HFFc6 (cell line): Measurements from ENCODE around the gene CMIP. TPM values are rescaled to one million over a fixed set of nuclear protein-coding genes. Genes with fewer than 3 reads are reported as not detected.

ENCODE experiments used
- DNase-seq: peaks from one replicate; pipeline ENCODE4 v3.0.0-alpha.2; 2018
- H3K27ac Mint-ChIP-seq: 2 replicates; pipeline ENCODE4 v1.8.0; 2020; ENCODE audit warnings: mild to moderate bottlenecking, mixed read lengths
- H3K27me3 Mint-ChIP-seq: 2 replicates; pipeline ENCODE4 v1.8.0; 2021; ENCODE audit warnings: mild to moderate bottlenecking, moderate library complexity, mixed read lengths; ENCODE audit not compliant: insufficient read depth
- H3K36me3 Mint-ChIP-seq: 2 replicates; pipeline ENCODE4 v1.8.0; 2021; ENCODE audit warnings: low read depth, mixed read lengths
- H3K4me1 Mint-ChIP-seq: 2 replicates; pipeline ENCODE4 v1.8.0; 2020; ENCODE audit warnings: low read depth, mixed read lengths
- H3K4me3 Mint-ChIP-seq: 2 replicates; pipeline ENCODE4 v1.8.0; 2020; ENCODE audit warnings: mild to moderate bottlenecking, moderate library complexity, mixed read lengths
- H3K9me3 Mint-ChIP-seq: 2 replicates; pipeline ENCODE4 v1.8.0; 2020; ENCODE audit warnings: mild to moderate bottlenecking, mixed read lengths
- CTCF ChIP-seq: fragments of 200-600 bp; sonication (generic); IDR thresholded peaks from 2 replicates; pipeline ENCODE4 v1.5.0; 2021; ENCODE audit warnings: antibody characterized with exemption, mild to moderate bottlenecking
- total RNA-seq, 6 experiments: library from RNA; stranded (reverse); fragmentation: NEBNext Ultra II Directional; extraction: Animal tissue kit (Norgen Biotek cat#: 25700); gene quantifications; 2 replicates in 1 of 6; 3 replicates in 5 of 6; pipeline ENCODE4 v1.2.3, GENCODE V29; 2021

The CMIP gene
- total RNA-seq, 6 experiments from 2014 or later: 35.9 to 48.0 (median 43.5) TPM

GRCh38 chr16:81473969-81474959, 29.7 kb downstream of the CMIP start:
- TF ChIP-seq CTCF: no peak
- Mint-ChIP-seq H3K9me3 (no peaks in the 10 kb centered on the region), H3K27ac (peak overlapping the region; percentile 66), H3K4me1 (peaks cover 56% of the 10 kb centered on the region), H3K4me3 (no peak overlapping the region), H3K27me3 (no peaks in the 10 kb centered on the region; the same call in none of the 2 replicates), H3K36me3 (peaks cover 22% of the 10 kb centered on the region)
- no peak for DNase-seq

DNA sequence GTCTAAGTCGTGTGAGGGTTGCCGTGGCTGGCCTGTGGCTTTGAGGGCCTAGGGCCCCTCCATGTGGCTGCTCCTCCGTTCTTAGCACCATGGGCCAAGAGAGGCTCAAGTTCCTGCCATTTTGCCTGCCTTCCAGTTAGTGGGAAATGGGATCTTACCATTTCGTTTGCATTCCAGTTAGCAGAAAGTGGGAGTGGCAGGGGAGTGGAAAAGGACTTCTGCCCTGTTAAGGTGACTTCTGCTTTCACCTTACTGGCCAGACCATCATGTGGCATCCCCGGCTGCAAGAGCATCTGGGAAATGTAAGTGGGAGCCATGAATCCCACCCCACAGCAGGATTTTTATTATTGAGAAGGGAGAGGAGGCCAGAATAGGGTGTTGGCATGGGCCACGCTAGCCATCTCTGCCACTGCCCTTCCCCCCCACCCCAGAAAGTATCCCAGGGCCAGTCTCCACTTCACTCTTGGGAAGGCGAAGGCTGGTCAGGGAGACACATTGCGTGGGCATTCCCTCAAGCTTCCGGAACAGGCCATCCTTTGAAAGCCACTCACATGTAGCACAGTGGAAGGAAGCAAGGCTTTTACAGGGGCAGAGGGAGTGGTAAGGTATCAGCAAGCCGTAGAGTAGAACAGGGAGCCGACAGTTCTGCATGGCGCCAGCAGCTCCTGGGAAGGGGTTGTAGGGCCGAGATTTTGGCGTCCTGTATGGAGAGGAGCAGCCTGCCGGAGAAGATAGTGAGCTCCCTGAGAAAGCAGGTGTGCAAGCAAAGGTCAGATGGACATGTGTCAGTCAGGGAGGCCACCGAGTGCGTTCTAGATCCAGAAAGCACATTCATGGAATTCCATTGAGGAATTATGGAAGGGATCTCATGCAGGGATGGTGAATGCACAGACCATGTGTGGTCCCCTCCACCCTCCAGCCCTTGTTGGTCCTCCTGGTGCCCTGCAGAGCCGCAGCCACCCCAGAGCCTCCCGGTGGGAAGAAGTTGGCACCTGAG, 33.4 kb downstream of the CMIP start:
- no peak overlapping the region for H3K4me3 Mint-ChIP-seq
- DNase-seq: no peak
- no peak overlapping the region for H3K27ac Mint-ChIP-seq
- peaks cover 1% of the 10 kb centered on the region for H3K27me3 Mint-ChIP-seq
- no peak for TF ChIP-seq CTCF
- no peaks in the 10 kb centered on the region for H3K9me3 Mint-ChIP-seq
- peaks cover 26% of the 10 kb centered on the region for H3K36me3 Mint-ChIP-seq
- peaks cover 57% of the 10 kb centered on the region for H3K4me1 Mint-ChIP-seq

GRCh38 chr16:81478876-81479511, 34.4 kb downstream of the CMIP start:
- Mint-ChIP-seq H3K27me3 (peaks cover 1% of the 10 kb centered on the region; the same call in 1 of the 2 replicates), H3K4me3 (no peak overlapping the region), H3K4me1 (peaks cover 57% of the 10 kb centered on the region), H3K36me3 (peaks cover 28% of the 10 kb centered on the region), H3K27ac (no peak overlapping the region), H3K9me3 (no peaks in the 10 kb centered on the region)
- TF ChIP-seq CTCF: no peak
- DNase-seq: no peak

- Mint-ChIP-seq H3K4me3 (peak overlapping the region; percentile 25; the same call in 1 of the 2 replicates), H3K9me3 (no peaks in the 10 kb centered on the region), H3K27ac (peak overlapping the region; percentile 24), H3K27me3 (peaks cover 1% of the 10 kb centered on the region; the same call in 1 of the 2 replicates), H3K36me3 (peaks cover 22% of the 10 kb centered on the region), H3K4me1 (peaks cover 53% of the 10 kb centered on the region)
- DNase-seq: no peak
- no peak for TF ChIP-seq CTCF
Observed at GRCh38 chr16:81480606-81481206, 36.1 kb downstream of the CMIP start.
